ENCODE results near the gene RBM39.

GRCh38 chr20:35690265-35690664 is 51.8 kb downstream of the RBM39 start:
- TF ChIP-seq POLR2A (IDR thresholded peaks at IDR 0.05; ENCODE audit: low read length) (no peak), GATA1 (IDR thresholded peaks at IDR 0.05; ENCODE audit: low read depth, low read length) (no peak)
